Measurements from ENCODE around the gene THUMPD1.

- TF ChIP-seq, protein P1, sequence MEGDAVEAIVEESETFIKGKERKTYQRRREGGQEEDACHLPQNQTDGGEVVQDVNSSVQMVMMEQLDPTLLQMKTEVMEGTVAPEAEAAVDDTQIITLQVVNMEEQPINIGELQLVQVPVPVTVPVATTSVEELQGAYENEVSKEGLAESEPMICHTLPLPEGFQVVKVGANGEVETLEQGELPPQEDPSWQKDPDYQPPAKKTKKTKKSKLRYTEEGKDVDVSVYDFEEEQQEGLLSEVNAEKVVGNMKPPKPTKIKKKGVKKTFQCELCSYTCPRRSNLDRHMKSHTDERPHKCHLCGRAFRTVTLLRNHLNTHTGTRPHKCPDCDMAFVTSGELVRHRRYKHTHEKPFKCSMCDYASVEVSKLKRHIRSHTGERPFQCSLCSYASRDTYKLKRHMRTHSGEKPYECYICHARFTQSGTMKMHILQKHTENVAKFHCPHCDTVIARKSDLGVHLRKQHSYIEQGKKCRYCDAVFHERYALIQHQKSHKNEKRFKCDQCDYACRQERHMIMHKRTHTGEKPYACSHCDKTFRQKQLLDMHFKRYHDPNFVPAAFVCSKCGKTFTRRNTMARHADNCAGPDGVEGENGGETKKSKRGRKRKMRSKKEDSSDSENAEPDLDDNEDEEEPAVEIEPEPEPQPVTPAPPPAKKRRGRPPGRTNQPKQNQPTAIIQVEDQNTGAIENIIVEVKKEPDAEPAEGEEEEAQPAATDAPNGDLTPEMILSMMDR (IDR thresholded peaks at IDR 0.05 in 2 of 3, conservative IDR thresholded peaks at IDR 0.05 in 1 of 3; ENCODE audit: borderline replicate concordance in 1 of 3, insufficient read depth in 1 of 3, low read depth in 2 of 3, low read length in 2 of 3), result no peak
- TF ChIP-seq POLR2A (IDR thresholded peaks at IDR 0.05; ENCODE audit: borderline replicate concordance, extremely low read depth, insufficient read depth, insufficient read length), result no peak
- TF ChIP-seq POLR2AphosphoS5 (IDR thresholded peaks at IDR 0.05; ENCODE audit: low read depth, low read length), result no peak
- TF ChIP-seq, protein P2, sequence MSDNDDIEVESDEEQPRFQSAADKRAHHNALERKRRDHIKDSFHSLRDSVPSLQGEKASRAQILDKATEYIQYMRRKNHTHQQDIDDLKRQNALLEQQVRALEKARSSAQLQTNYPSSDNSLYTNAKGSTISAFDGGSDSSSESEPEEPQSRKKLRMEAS (IDR thresholded peaks at IDR 0.05), result no peak
Measured at GRCh38 chr16:20711277-20711911, 30.2 kb downstream of the THUMPD1 start.

Data from HCT116 (cell line).